Nucleus accumbens (tissue), 56 donors: ENCODE results near the gene CSRNP3.

Source experiments
- DNase-seq, 56 donors: peaks; one replicate each; lab custom pipeline; 2025; lab: John Stamatoyannopoulos, UW

CSRNP3 gene

GRCh38 chr2:165725421-165725820 is 255.9 kb downstream of the CSRNP3 start:
- no peak for DNase-seq
